Activated CD4-positive, alpha-beta T cell treated with anti-CD3 and anti-CD28 coated beads, Interleukin-2, amount 10 ng/mL, durations not matched to agents 24 days and 14 days (primary cell): ENCODE measurements around the gene NDST1. TPM values are rescaled to one million over a fixed set of nuclear protein-coding genes. Genes with fewer than 3 reads are reported as not detected.
A peak's percentile ranks its signal among the peaks of the same experiment; 100 is the strongest.

Experiments used
- DNase-seq: peaks from one replicate; pipeline ENCODE4 v3.0.0; 2022
- H3K27ac Mint-ChIP-seq: one replicate; pipeline ENCODE4 v1.8.0; 2022; ENCODE audit warnings: mild to moderate bottlenecking, mixed read lengths
- H3K27me3 Mint-ChIP-seq: one replicate; pipeline ENCODE4 v1.8.0; 2022; ENCODE audit warnings: mixed read lengths
- H3K36me3 Mint-ChIP-seq: one replicate; pipeline ENCODE4 v1.8.0; 2022; ENCODE audit warnings: low read depth, mild to moderate bottlenecking, mixed read lengths
- H3K4me1 Mint-ChIP-seq: one replicate; pipeline ENCODE4 v1.8.0; 2021; ENCODE audit warnings: mixed read lengths
- H3K4me3 Mint-ChIP-seq: one replicate; pipeline ENCODE4 v1.8.0; 2022; ENCODE audit warnings: mild to moderate bottlenecking, moderate library complexity, mixed read lengths
- H3K9me3 Mint-ChIP-seq: one replicate; pipeline ENCODE4 v1.8.0; 2021; ENCODE audit warnings: mixed read lengths
- intact Hi-C: fragments of 100-400 bp; cut with micrococcal nuclease; formaldehyde crosslinking; loops from one replicate; pipeline ENCODE4 v1.15.1; 2023
- total RNA-seq: library from RNA; stranded (reverse); gene quantifications from 2 replicates; pipeline ENCODE4 v1.2.3, GENCODE V29; 2022

The NDST1 gene
- total RNA-seq, 1 donor from 2014 or later, result 2.8 TPM

- Mint-ChIP-seq H3K27ac (no peak overlapping the region), H3K27me3 (no peaks in the 10 kb centered on the region), H3K9me3 (no peaks in the 10 kb centered on the region), H3K4me1 (no peaks in the 10 kb centered on the region), H3K4me3 (no peak overlapping the region), H3K36me3 (no peaks in the 10 kb centered on the region)
- DNase-seq, result peak; percentile 88
- intact Hi-C loops, result loop anchor here (1.0 kb wide), 1 partner anchor 86 kb away; no protein-coding TSS in a partner anchor
These were observed 36.8 kb downstream of the NDST1 start for GRCh38 chr5:150544611-150545219.

GRCh38 chr5:150545246-150545645 is 37.3 kb downstream of the NDST1 start:
- Mint-ChIP-seq H3K36me3 (no peaks in the 10 kb centered on the region), H3K27me3 (no peaks in the 10 kb centered on the region), H3K4me3 (no peak overlapping the region), H3K27ac (no peak overlapping the region), H3K4me1 (no peaks in the 10 kb centered on the region), H3K9me3 (no peaks in the 10 kb centered on the region)
- DNase-seq, result no peak
- intact Hi-C loops, result no loop called here

DNA sequence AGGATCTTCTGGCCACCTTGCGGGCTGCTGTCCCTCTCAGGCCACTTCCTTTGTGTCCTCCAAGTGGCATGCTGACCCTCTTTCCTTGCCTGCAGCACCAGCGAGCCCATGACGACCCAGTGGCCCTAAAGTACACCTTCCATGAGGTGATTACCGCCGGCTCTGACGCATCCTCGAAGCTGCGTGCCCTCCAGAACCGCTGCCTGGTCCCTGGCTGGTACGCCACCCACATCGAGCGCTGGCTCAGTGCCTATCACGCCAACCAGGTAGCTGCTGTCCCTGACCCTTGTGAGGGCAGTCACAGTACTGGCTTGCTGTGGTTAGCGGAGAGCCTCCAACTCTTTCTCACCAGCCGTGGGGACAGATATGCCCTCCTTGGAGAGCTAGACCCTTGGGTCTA is 40.2 kb downstream of the NDST1 start:
- no peak overlapping the region for H3K4me3 Mint-ChIP-seq
- no peak for DNase-seq
- intact Hi-C loops, result no loop called here
- H3K27ac Mint-ChIP-seq, result no peak overlapping the region
- no peaks in the 10 kb centered on the region for H3K36me3 Mint-ChIP-seq
- H3K9me3 Mint-ChIP-seq, result no peaks in the 10 kb centered on the region
- no peaks in the 10 kb centered on the region for H3K4me1 Mint-ChIP-seq
- no peaks in the 10 kb centered on the region for H3K27me3 Mint-ChIP-seq

- no peaks in the 10 kb centered on the region for H3K4me1 Mint-ChIP-seq
- no peaks in the 10 kb centered on the region for H3K36me3 Mint-ChIP-seq
- H3K27me3 Mint-ChIP-seq, result no peaks in the 10 kb centered on the region
- H3K27ac Mint-ChIP-seq, result no peak overlapping the region
- H3K4me3 Mint-ChIP-seq, result no peak overlapping the region
- DNase-seq, result no peak
- no peaks in the 10 kb centered on the region for H3K9me3 Mint-ChIP-seq
- intact Hi-C loops, result no loop called here
These were observed 41.8 kb downstream of the NDST1 start for GRCh38 chr5:150549735-150550134.

GRCh38 chr5:150550286-150550685 is 42.4 kb downstream of the NDST1 start:
- no peak overlapping the region for H3K4me3 Mint-ChIP-seq
- DNase-seq, result no peak
- intact Hi-C loops, result no loop called here

DNA sequence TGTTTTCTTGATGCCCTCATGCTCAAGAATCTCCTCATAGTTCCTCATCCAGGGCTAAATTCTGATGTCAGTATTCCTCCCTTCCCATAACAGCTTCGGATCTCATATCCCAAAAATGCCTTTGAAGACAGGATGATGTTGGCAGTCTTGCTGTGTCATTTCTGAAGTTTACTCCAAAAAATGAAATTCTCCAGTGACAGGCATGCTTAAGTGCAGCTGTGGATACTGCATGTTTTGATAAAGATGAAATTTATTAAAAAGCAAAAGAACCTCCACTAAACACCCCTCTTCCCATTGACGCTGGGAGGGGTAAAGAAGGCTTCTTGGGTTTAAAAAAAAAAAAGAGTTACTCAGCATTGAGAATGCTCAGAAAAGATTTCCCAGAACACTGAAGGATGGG is 43.1 kb downstream of the NDST1 start:
- Mint-ChIP-seq H3K4me3 (no peak overlapping the region), H3K4me1 (no peaks in the 10 kb centered on the region), H3K27ac (no peak overlapping the region), H3K9me3 (no peaks in the 10 kb centered on the region), H3K36me3 (no peaks in the 10 kb centered on the region), H3K27me3 (no peaks in the 10 kb centered on the region)
- no peak for DNase-seq
- intact Hi-C loops, result no loop called here

More at GRCh38 chr5:150550286-150550685, 42.4 kb downstream of the NDST1 start:
- no peaks in the 10 kb centered on the region for H3K9me3 Mint-ChIP-seq
- H3K27me3 Mint-ChIP-seq, result no peaks in the 10 kb centered on the region
- no peak overlapping the region for H3K27ac Mint-ChIP-seq
- no peaks in the 10 kb centered on the region for H3K4me1 Mint-ChIP-seq
- no peaks in the 10 kb centered on the region for H3K36me3 Mint-ChIP-seq

GRCh38 chr5:150553402-150553801 is 45.5 kb downstream of the NDST1 start:
- H3K36me3 Mint-ChIP-seq, result no peaks in the 10 kb centered on the region
- no peaks in the 10 kb centered on the region for H3K4me1 Mint-ChIP-seq
- DNase-seq, result no peak
- H3K27me3 Mint-ChIP-seq, result no peaks in the 10 kb centered on the region
- no peak overlapping the region for H3K27ac Mint-ChIP-seq
- no peak overlapping the region for H3K4me3 Mint-ChIP-seq
- no peaks in the 10 kb centered on the region for H3K9me3 Mint-ChIP-seq
- intact Hi-C loops, result no loop called here

GRCh38 chr5:150553911-150554310 is 46.0 kb downstream of the NDST1 start:
- no peak overlapping the region for H3K4me3 Mint-ChIP-seq
- no peaks in the 10 kb centered on the region for H3K9me3 Mint-ChIP-seq
- DNase-seq, result no peak
- H3K27ac Mint-ChIP-seq, result no peak overlapping the region
- no peaks in the 10 kb centered on the region for H3K36me3 Mint-ChIP-seq
- intact Hi-C loops, result no loop called here
- no peaks in the 10 kb centered on the region for H3K27me3 Mint-ChIP-seq
- H3K4me1 Mint-ChIP-seq, result no peaks in the 10 kb centered on the region

DNA sequence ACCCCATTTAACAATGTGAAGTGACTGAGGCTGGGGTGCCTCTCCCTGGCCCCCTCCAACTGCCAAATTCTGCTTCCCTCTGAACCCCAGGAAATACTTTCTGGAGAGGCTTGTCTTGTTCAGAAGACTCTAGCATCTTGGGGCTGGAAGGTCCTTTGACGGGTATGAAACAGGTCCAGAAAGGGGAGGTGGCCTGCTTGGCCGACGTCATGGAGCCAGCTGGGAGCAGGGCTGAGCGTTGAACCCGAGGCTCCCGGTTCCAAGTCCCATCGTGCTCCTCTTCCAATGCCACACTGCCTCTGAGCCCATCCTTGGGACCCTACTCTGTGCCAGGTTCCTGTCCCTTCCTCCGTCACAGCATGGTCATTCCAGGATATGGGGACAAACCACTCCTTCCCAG is 46.9 kb downstream of the NDST1 start:
- no peak for DNase-seq
- Mint-ChIP-seq H3K4me1 (no peaks in the 10 kb centered on the region), H3K27ac (no peak overlapping the region), H3K4me3 (no peak overlapping the region), H3K27me3 (peaks cover under 1% of the 10 kb centered on the region), H3K36me3 (no peaks in the 10 kb centered on the region), H3K9me3 (no peaks in the 10 kb centered on the region)
- intact Hi-C loops, result no loop called here

DNA sequence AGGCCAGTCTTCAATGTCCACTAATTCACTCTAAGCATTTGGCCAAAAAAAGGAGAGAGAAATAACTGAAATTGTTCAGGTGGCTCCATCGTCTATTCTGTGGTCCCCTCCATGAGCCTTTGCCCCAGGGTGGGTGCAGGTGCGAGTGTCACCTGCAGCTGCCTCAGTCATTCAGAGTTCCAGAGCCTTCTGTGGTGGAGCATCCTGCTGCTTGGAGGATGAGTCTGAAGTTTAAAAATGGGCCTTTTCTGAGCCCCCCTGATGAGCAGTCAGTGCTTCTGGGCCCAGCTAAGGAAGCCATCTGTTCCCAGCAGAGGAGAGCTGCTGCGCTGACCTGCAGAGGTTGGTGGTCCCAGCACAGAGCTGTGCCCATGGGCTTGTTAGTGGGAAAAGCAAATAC is 48.2 kb downstream of the NDST1 start:
- DNase-seq, result no peak
- Mint-ChIP-seq H3K4me3 (no peak overlapping the region), H3K27ac (no peak overlapping the region), H3K36me3 (no peaks in the 10 kb centered on the region), H3K9me3 (no peaks in the 10 kb centered on the region), H3K27me3 (peaks cover 5% of the 10 kb centered on the region), H3K4me1 (no peaks in the 10 kb centered on the region)
- intact Hi-C loops, result no loop called here

GRCh38 chr5:150556859-150557508 is 49.1 kb downstream of the NDST1 start:
- no peaks in the 10 kb centered on the region for H3K9me3 Mint-ChIP-seq
- intact Hi-C loops, result no loop called here
- H3K36me3 Mint-ChIP-seq, result no peaks in the 10 kb centered on the region
- H3K4me3 Mint-ChIP-seq, result no peak overlapping the region
- no peak for DNase-seq
- H3K4me1 Mint-ChIP-seq, result no peaks in the 10 kb centered on the region
- H3K27me3 Mint-ChIP-seq, result peaks cover 5% of the 10 kb centered on the region
- no peak overlapping the region for H3K27ac Mint-ChIP-seq

DNA sequence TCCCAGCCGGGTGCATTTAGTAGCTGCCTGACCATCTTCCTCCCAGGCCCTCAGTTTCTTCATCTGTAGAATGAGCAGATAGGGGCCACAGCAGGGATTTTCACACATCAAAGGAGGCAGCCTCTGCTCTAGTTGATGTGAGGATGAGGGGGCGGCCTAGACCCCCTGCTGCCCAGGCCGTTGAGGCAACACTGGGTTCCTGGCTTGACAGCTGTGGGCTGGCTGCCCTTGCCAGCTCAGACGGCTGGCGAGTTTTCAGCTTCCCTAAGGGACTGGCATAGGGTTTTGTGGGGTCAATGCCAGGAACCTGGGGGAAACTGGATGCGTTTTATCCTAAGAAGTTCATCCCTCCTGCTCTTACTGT is 49.6 kb downstream of the NDST1 start:
- DNase-seq, result no peak
- Mint-ChIP-seq H3K36me3 (no peaks in the 10 kb centered on the region), H3K9me3 (no peaks in the 10 kb centered on the region), H3K4me1 (no peaks in the 10 kb centered on the region), H3K27ac (no peak overlapping the region), H3K4me3 (no peak overlapping the region), H3K27me3 (peaks cover 5% of the 10 kb centered on the region)
- intact Hi-C loops, result no loop called here

DNA sequence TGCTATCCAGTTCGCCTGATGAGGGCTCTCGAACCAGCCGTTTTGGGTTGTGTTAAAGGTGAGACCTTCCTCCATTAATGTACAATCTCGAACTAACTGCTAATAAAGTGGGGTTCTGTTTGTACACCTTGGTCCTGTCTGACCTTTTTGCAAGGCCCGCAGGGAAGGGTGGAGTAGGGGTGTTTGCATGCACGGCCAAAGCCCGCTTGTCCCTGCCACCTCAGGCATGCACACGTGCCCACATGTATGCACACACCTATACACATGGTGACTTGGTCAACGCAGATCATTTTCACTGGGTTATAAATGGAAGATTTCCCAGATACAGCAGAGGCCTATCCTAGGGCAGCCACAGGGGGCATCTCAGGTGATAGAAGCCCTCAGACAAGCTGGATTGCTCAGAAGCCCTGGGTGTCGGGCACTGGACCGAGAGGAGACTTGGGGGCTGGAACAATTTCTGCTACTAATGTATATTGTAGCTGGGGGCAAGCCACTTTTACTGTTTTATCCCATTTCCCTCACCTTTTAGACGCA is 50.2 kb downstream of the NDST1 start:
- DNase-seq, result no peak
- no peak overlapping the region for H3K4me3 Mint-ChIP-seq
- no peaks in the 10 kb centered on the region for H3K36me3 Mint-ChIP-seq
- H3K27me3 Mint-ChIP-seq, result peaks cover 5% of the 10 kb centered on the region
- intact Hi-C loops, result no loop called here
- no peaks in the 10 kb centered on the region for H3K4me1 Mint-ChIP-seq
- H3K27ac Mint-ChIP-seq, result no peak overlapping the region
- no peaks in the 10 kb centered on the region for H3K9me3 Mint-ChIP-seq

- Mint-ChIP-seq H3K4me1 (no peaks in the 10 kb centered on the region), H3K9me3 (no peaks in the 10 kb centered on the region), H3K27ac (no peak overlapping the region), H3K27me3 (peaks cover 5% of the 10 kb centered on the region), H3K36me3 (no peaks in the 10 kb centered on the region), H3K4me3 (no peak overlapping the region)
- intact Hi-C loops, result no loop called here
- no peak for DNase-seq
These were observed 51.2 kb downstream of the NDST1 start for GRCh38 chr5:150559088-150559487.

- intact Hi-C loops, result loop anchor here (5.0 to 10.0 kb wide), 3 partner anchors 102 to 425 kb away; no protein-coding TSS in a partner anchor
- Mint-ChIP-seq H3K27ac (no peak overlapping the region), H3K4me1 (no peaks in the 10 kb centered on the region), H3K9me3 (no peaks in the 10 kb centered on the region), H3K27me3 (peaks cover 5% of the 10 kb centered on the region), H3K4me3 (no peak overlapping the region), H3K36me3 (no peaks in the 10 kb centered on the region)
- DNase-seq, result no peak
These were observed 51.8 kb downstream of the NDST1 start for GRCh38 chr5:150559701-150560100.
